HEK293 (cell line): ENCODE measurements around the gene SUSD2.

ENCODE experiments used
- EGR2 ChIP-seq: fragments of 450-650 bp; formaldehyde crosslinking; IDR thresholded peaks from 2 replicates; pipeline ENCODE4 v1.5.1; 2016; ENCODE audit warnings: low read depth, missing biosample characterization, missing genetic modification characterization
- GLI4 ChIP-seq: fragments of 450-650 bp; formaldehyde crosslinking; IDR thresholded peaks from 2 replicates; pipeline ENCODE4 v1.5.1; 2016; ENCODE audit warnings: missing biosample characterization, missing genetic modification characterization
- GLIS2 ChIP-seq: fragments of 450-650 bp; formaldehyde crosslinking; IDR thresholded peaks from 2 replicates; pipeline ENCODE4 v1.5.1; 2016; ENCODE audit warnings: missing biosample characterization, missing genetic modification characterization
- HOXC10 ChIP-seq: sonication (generic); formaldehyde crosslinking; IDR thresholded peaks from 2 replicates; pipeline ENCODE4 v1.8.1; 2023; ENCODE audit warnings: mild to moderate bottlenecking, missing genetic modification reagents
- KLF7 ChIP-seq: fragments of 450-650 bp; formaldehyde crosslinking; IDR thresholded peaks from 2 replicates; pipeline ENCODE4 v1.5.1; 2016; ENCODE audit warnings: missing biosample characterization, missing genetic modification characterization, borderline replicate concordance
- OVOL3 ChIP-seq: fragments of 450-650 bp; formaldehyde crosslinking; IDR thresholded peaks from 2 replicates; pipeline ENCODE4 v1.5.1; 2016; ENCODE audit warnings: missing biosample characterization, missing genetic modification characterization
- REPIN1 ChIP-seq: fragments of 450-650 bp; formaldehyde crosslinking; IDR thresholded peaks from 2 replicates; pipeline ENCODE4 v1.5.1; 2017; ENCODE audit warnings: missing biosample characterization, missing genetic modification characterization, low read depth
- ZBTB49 ChIP-seq: fragments of 450-650 bp; formaldehyde crosslinking; IDR thresholded peaks from 2 replicates; pipeline ENCODE4 v1.5.1; 2016; ENCODE audit warnings: missing biosample characterization, missing genetic modification characterization, low read depth
- ZNF114 ChIP-seq: fragments of 450-650 bp; formaldehyde crosslinking; IDR thresholded peaks from 2 replicates; pipeline ENCODE4 v1.5.0; 2017; ENCODE audit warnings: missing biosample characterization, missing genetic modification characterization
- ZNF132 ChIP-seq: fragments of 450-650 bp; formaldehyde crosslinking; IDR thresholded peaks from 2 replicates; pipeline ENCODE4 v1.5.1; 2017; ENCODE audit warnings: missing biosample characterization, missing genetic modification characterization, borderline replicate concordance
- ZNF140 ChIP-seq: fragments of 450-650 bp; formaldehyde crosslinking; IDR thresholded peaks from 2 replicates; pipeline ENCODE4 v1.5.1; 2016; ENCODE audit warnings: missing biosample characterization, missing genetic modification characterization
- ZNF157 ChIP-seq: fragments of 450-650 bp; formaldehyde crosslinking; IDR thresholded peaks from 2 replicates; pipeline ENCODE4 v1.5.1; 2016; ENCODE audit warnings: missing biosample characterization, missing genetic modification characterization
- ZNF16 ChIP-seq: fragments of 450-650 bp; formaldehyde crosslinking; IDR thresholded peaks from 2 replicates; pipeline ENCODE4 v1.5.1; 2016; ENCODE audit warnings: low read depth, missing biosample characterization, missing genetic modification characterization
- ZNF175 ChIP-seq: fragments of 450-650 bp; formaldehyde crosslinking; IDR thresholded peaks from 2 replicates; pipeline ENCODE4 v1.5.1; 2016; ENCODE audit warnings: missing biosample characterization, missing genetic modification characterization
- ZNF202 ChIP-seq: fragments of 450-650 bp; formaldehyde crosslinking; IDR thresholded peaks from 2 replicates; pipeline ENCODE4 v1.5.1; 2016; ENCODE audit warnings: missing biosample characterization, missing genetic modification characterization, borderline replicate concordance
- ZNF24 ChIP-seq: fragments of 450-650 bp; formaldehyde crosslinking; IDR thresholded peaks from 2 replicates; pipeline ENCODE4 v1.5.1; 2016; ENCODE audit warnings: missing biosample characterization, missing genetic modification characterization
- ZNF292 ChIP-seq: fragments of 450-650 bp; formaldehyde crosslinking; IDR thresholded peaks from 2 replicates; pipeline ENCODE4 v1.5.1; 2016; ENCODE audit warnings: low read depth, missing biosample characterization, missing genetic modification characterization, borderline replicate concordance
- ZNF366 ChIP-seq: fragments of 450-650 bp; formaldehyde crosslinking; conservative IDR thresholded peaks from 2 replicates; pipeline ENCODE4 v1.5.1; 2016; ENCODE audit warnings: missing biosample characterization, missing genetic modification characterization
- ZNF433 ChIP-seq: fragments of 450-650 bp; formaldehyde crosslinking; IDR thresholded peaks from 2 replicates; pipeline ENCODE4 v1.5.1; 2016; ENCODE audit warnings: missing biosample characterization, missing genetic modification characterization, low read depth
- ZNF488 ChIP-seq: fragments of 450-650 bp; formaldehyde crosslinking; IDR thresholded peaks from 2 replicates; pipeline ENCODE4 v1.5.1; 2016; ENCODE audit warnings: missing biosample characterization, missing genetic modification characterization
- ZNF529 ChIP-seq: fragments of 450-650 bp; formaldehyde crosslinking; IDR thresholded peaks from 2 replicates; pipeline ENCODE4 v1.5.1; 2017; ENCODE audit warnings: missing genetic modification characterization, missing biosample characterization; ENCODE audit not compliant: insufficient replicate concordance
- ZNF561 ChIP-seq: fragments of 450-650 bp; IDR thresholded peaks from 2 replicates; pipeline ENCODE4 v1.5.1; 2018; ENCODE audit warnings: missing biosample characterization, missing genetic modification characterization, borderline replicate concordance
- ZNF580 ChIP-seq: fragments of 450-650 bp; formaldehyde crosslinking; IDR thresholded peaks from 2 replicates; pipeline ENCODE4 v1.5.1; 2016; ENCODE audit warnings: missing biosample characterization, missing genetic modification characterization
- ZNF596 ChIP-seq: fragments of 450-650 bp; IDR thresholded peaks from 2 replicates; pipeline ENCODE4 v1.5.0; 2018; ENCODE audit warnings: missing biosample characterization, mild to moderate bottlenecking, missing genetic modification characterization, moderate library complexity
- ZNF600 ChIP-seq: fragments of 450-650 bp; formaldehyde crosslinking; IDR thresholded peaks from 2 replicates; pipeline ENCODE4 v1.5.1; 2016; ENCODE audit warnings: missing biosample characterization, missing genetic modification characterization
- ZNF660 ChIP-seq: fragments of 450-650 bp; IDR thresholded peaks from 2 replicates; pipeline ENCODE4 v1.5.1; 2018; ENCODE audit warnings: missing biosample characterization, mild to moderate bottlenecking, missing genetic modification characterization
- ZNF664 ChIP-seq: fragments of 450-650 bp; formaldehyde crosslinking; IDR thresholded peaks from 2 replicates; pipeline ENCODE4 v1.5.1; 2016; ENCODE audit warnings: missing biosample characterization, missing genetic modification characterization
- ZNF76 ChIP-seq: fragments of 450-650 bp; formaldehyde crosslinking; IDR thresholded peaks from 2 replicates; pipeline ENCODE4; 2016; ENCODE audit warnings: low read depth, missing biosample characterization, missing genetic modification characterization, borderline replicate concordance
- ZNF785 ChIP-seq: fragments of 450-650 bp; formaldehyde crosslinking; IDR thresholded peaks from 2 replicates; pipeline ENCODE4 v1.5.1; 2016; ENCODE audit warnings: missing biosample characterization, missing genetic modification characterization
- ZNF843 ChIP-seq: fragments of 450-650 bp; formaldehyde crosslinking; IDR thresholded peaks from 2 replicates; pipeline ENCODE4 v1.5.1; 2016; ENCODE audit warnings: missing biosample characterization, missing genetic modification characterization
- ZSCAN30 ChIP-seq: fragments of 450-650 bp; IDR thresholded peaks from 2 replicates; pipeline ENCODE4 v1.5.1; 2018; ENCODE audit warnings: missing biosample characterization, mild to moderate bottlenecking, missing genetic modification characterization, moderate library complexity
- ZSCAN5A ChIP-seq: fragments of 450-650 bp; formaldehyde crosslinking; IDR thresholded peaks from 2 replicates; pipeline ENCODE4 v1.5.1; 2016; ENCODE audit warnings: missing biosample characterization, missing genetic modification characterization
- TF ChIP-seq, protein P1 (sequence below): fragments of 450-650 bp; formaldehyde crosslinking; IDR thresholded peaks from 2 replicates; pipeline ENCODE4 v1.5.1; 2016; ENCODE audit warnings: missing biosample characterization, missing genetic modification characterization
- TF ChIP-seq, protein P2 (sequence below): fragments of 450-650 bp; formaldehyde crosslinking; IDR thresholded peaks from 2 replicates; pipeline ENCODE4 v1.5.1; 2017; ENCODE audit warnings: missing biosample characterization, missing genetic modification characterization

The SUSD2 gene

DNA sequence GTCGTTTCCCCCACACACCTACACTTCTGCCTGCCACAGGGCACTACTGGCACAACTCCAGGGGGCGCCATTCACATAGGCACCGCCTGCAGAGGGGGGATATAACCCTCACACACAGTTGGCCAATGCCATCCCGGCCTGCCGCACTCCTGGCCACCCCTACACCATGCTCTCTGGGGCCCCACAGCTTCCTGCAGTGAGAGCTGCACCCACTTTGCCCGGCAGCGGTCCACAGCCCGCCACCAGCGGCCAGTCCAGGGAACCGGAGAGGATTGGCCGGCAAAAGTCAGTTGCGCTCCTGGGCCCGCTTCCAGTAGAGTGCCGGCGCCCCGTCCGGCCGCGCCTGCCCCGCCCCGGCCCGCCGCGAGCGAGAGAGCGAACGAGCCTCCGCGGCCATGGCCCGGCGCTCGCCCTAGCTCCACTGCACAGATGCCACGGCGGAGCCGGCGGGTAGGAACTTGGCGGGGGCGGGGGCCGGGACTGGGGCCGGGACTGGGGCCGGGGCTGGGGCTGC lies 25.6 kb upstream of the SUSD2 start (continued):
- TF ChIP-seq ZBTB49 (no peak), GLIS2 (tag by site-specific recombination) (peak; percentile 28; the same call in 1 of the 2 replicates), ZNF76 (tag by site-specific recombination) (no peak), ZSCAN30 (tag by site-specific recombination) (no peak), ZNF114 (tag by site-specific recombination) (no peak), GLI4 (tag by site-specific recombination) (no peak), ZSCAN5A (tag by site-specific recombination) (no peak), HOXC10 (CRISPR knock-in tag) (no peak), ZNF843 (no peak), ZNF488 (tag by site-specific recombination) (no peak), ZNF660 (tag by site-specific recombination) (no peak), ZNF785 (tag by site-specific recombination) (no peak), ZNF140 (tag by site-specific recombination) (no peak), ZNF580 (tag by site-specific recombination) (peak; percentile 97), ZNF24 (no peak), ZNF292 (no peak), ZNF529 (tag by site-specific recombination) (no peak), OVOL3 (no peak), KLF7 (tag by site-specific recombination) (no peak), REPIN1 (tag by site-specific recombination) (no peak), ZNF433 (tag by site-specific recombination) (no peak), ZNF664 (tag by site-specific recombination) (no peak), ZNF16 (no peak), ZNF596 (tag by site-specific recombination) (no peak; the same call in 1 of the 2 replicates), ZNF600 (tag by site-specific recombination) (no peak), ZNF366 (no peak), ZNF561 (tag by site-specific recombination) (no peak), ZNF157 (tag by site-specific recombination) (no peak), ZNF175 (tag by site-specific recombination) (no peak), ZNF202 (no peak), ZNF132 (no peak), EGR2 (no peak)
- TF ChIP-seq, protein P1, sequence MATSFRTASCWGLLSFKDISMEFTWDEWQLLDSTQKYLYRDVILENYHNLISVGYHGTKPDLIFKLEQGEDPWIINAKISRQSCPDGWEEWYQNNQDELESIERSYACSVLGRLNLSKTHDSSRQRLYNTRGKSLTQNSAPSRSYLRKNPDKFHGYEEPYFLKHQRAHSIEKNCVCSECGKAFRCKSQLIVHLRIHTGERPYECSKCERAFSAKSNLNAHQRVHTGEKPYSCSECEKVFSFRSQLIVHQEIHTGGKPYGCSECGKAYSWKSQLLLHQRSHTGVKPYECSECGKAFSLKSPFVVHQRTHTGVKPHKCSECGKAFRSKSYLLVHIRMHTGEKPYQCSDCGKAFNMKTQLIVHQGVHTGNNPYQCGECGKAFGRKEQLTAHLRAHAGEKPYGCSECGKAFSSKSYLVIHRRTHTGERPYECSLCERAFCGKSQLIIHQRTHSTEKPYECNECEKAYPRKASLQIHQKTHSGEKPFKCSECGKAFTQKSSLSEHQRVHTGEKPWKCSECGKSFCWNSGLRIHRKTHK: no peak
- TF ChIP-seq, protein P2, sequence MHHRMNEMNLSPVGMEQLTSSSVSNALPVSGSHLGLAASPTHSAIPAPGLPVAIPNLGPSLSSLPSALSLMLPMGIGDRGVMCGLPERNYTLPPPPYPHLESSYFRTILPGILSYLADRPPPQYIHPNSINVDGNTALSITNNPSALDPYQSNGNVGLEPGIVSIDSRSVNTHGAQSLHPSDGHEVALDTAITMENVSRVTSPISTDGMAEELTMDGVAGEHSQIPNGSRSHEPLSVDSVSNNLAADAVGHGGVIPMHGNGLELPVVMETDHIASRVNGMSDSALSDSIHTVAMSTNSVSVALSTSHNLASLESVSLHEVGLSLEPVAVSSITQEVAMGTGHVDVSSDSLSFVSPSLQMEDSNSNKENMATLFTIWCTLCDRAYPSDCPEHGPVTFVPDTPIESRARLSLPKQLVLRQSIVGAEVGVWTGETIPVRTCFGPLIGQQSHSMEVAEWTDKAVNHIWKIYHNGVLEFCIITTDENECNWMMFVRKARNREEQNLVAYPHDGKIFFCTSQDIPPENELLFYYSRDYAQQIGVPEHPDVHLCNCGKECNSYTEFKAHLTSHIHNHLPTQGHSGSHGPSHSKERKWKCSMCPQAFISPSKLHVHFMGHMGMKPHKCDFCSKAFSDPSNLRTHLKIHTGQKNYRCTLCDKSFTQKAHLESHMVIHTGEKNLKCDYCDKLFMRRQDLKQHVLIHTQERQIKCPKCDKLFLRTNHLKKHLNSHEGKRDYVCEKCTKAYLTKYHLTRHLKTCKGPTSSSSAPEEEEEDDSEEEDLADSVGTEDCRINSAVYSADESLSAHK: no peak
